HL-60/S4 treated with retinoic acid at 250 ng/mL for 4 days and 3 days (cell line): Measurements from ENCODE around the gene XXYLT1.
"Not testable (repeated sequence)": the region's sequence is repeated elsewhere in the genome, so short reads cannot be mapped to it uniquely, and the experiment has no call there.

Experiments used
- in situ Hi-C: fragments of 300-500 bp; cut with MboI; formaldehyde crosslinking; loops from 2 replicates; pipeline ENCODE4 v1.7.0; 2022; ENCODE audit warnings: low sequenced_read_pairs

XXYLT1 gene

GRCh38 chr3:195188426-195188927 is 82.5 kb downstream of the XXYLT1 start:
- in situ Hi-C loops, result no loop called here

DNA sequence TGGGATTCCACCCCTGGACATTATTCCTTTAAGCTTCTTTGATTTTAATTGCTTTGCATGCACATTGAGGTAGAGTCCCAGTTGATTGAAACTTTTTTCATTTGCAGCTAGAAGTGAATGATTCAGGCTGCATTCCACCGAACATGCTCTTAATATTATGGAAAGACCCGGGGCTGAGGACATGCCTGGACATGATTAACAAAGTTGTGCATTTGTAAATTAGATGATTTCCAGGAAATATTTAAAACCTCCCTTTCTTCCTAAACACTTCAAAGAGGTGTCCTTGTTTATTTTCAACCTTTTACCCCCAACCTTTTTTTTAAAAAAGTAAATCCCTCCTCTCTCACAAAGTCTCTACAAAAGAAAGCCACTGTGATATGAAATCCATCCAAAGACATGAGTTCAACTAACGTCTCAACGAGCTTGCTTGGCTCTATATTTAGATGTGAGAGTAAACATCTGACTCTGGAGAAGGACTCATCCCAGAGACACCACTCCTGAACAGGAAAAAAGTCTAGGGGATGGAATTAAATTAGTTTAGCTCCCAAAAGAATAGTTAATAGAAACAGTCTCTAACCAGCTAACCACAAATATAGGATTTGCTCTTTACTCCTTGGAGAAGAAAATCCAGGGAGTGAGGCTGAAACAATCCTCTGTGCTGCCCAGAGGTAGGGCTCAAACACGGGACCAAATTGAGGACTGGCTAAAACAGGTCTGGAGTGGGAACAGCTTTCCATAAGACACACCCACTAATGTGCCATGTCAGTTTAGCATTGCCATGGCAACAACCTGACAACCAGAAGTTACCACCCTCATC is 83.1 kb downstream of the XXYLT1 start:
- in situ Hi-C loops, result no loop called here

DNA sequence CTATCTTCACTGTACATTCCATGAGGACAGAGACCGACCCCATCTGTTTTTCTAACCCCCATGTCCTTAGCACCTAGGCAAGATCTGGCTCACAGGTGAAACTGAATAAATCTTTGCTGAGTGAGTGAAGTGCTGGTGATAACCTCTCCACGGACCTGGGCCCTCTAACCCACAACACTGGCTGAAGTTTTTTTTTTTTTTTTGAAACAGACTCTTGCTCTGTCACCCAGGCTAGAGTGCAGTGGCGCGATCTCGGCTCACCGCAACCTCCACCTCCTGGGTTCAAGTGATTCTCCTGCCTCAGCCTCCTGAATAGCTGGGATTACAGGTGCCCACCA is 84.3 kb downstream of the XXYLT1 start:
- in situ Hi-C loops, result not testable (repeated sequence)

DNA sequence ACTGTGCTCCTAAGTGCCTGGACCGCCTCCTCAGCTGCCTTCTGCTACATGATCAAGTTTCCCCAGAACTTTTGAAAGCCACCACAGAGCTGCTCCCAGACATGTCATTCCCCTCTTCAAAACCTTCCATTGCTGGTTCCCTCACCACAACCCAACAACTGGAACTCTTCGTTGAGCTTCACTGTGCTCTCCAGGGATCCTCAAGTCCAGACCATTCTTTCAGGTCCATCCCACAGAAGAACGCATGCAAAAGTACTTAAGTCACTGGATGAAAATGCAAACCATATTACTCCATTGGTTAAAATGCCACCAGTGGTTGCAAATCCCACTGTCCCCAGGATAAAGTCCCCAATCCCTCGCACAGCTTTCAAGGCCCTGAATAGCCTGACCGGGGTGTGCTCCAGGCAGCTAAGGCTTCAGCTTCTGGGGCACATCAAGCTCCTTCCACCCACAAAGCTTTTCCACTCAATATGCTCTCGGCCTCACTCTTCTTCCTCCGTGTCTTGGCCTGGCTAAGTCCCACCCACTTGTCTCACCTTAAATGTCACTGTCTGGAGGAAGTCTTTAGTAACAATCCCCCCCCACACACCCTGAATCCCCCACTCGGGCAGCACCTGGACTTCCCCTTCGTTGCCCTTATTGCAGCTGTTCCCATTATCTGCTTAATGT is 84.8 kb downstream of the XXYLT1 start:
- in situ Hi-C loops, result no loop called here

- in situ Hi-C loops, result no loop called here
Observed at GRCh38 chr3:195185583-195185982, 85.4 kb downstream of the XXYLT1 start.

GRCh38 chr3:195184716-195185421 is 86.1 kb downstream of the XXYLT1 start:
- in situ Hi-C loops, result no loop called here

- in situ Hi-C loops, result no loop called here
Observed at GRCh38 chr3:195183071-195183776, 87.7 kb downstream of the XXYLT1 start.

GRCh38 chr3:195182470-195182795 is 88.5 kb downstream of the XXYLT1 start:
- in situ Hi-C loops, result no loop called here

DNA sequence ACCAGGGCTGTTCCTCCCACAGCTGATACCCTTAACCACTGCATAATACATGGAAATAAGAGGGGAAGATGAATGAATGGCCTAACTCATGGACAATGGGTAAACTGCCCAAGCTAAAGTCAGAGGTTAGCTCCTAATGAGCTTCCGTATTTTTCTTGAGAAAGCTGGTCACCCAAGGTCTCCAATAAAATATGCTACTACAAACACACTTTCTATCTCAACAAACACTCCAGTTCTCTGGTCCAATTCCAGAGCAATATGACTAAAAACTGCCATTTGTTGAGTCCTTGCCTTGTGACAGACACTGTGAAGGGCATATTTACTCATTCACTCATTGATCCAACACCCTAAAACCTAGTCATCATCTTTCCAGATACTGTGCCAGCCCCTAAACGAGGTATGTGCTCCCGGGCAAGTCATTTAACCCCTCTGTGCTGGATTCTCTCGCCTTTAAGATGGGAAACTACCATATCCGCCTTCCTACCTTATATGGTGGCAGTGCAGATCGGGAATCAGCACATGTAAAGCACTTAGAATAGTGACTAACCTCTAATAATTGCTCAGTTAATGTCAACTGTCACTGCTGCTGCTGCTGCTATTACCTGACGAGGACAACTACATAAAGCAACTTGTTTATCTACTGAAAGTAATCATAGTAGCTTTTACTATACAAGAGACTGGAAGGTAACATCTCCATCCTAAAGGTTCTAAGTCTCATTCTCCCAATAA is 89.1 kb downstream of the XXYLT1 start:
- in situ Hi-C loops, result no loop called here

GRCh38 chr3:195181113-195181498 is 89.9 kb downstream of the XXYLT1 start:
- in situ Hi-C loops, result no loop called here

- in situ Hi-C loops, result no loop called here
Observed at GRCh38 chr3:195180490-195181112, 90.4 kb downstream of the XXYLT1 start.

- in situ Hi-C loops, result no loop called here
Observed at GRCh38 chr3:195179776-195180489, 91.0 kb downstream of the XXYLT1 start.

- in situ Hi-C loops, result no loop called here
Observed at GRCh38 chr3:195178124-195178910, 92.6 kb downstream of the XXYLT1 start.

DNA sequence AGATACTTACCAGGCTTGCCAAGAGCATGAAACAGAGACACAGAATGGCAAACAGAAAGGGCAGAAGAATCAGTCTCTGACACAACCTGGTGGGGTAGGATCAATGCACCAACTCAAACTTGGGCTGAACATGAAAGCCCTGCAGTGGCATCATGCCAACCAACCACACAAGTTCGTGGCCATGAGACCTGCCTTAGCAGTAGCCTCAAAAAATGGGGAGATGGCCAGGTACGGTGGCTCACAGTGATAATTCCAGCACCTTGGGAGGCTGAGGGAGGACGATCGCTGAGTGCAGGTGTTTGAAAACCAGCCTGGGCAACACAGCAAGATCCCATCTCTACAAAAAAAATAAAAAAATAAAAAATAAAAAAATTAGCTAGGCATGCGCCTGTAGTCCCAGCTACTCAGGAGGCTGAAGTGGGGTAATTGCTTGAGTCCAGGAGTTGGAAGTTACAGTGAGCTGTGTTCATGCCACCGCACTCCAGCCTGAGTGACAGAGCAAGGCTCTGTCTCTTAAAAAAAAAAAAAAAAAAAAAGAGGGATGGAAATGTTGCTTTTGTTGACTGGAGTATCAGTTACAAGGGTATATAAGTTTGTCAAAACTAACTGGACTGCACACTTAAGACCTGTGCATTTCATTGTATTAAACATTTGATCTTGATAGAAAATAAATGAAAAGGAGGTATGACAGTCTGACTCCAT is 93.4 kb downstream of the XXYLT1 start:
- in situ Hi-C loops, result no loop called here

DNA sequence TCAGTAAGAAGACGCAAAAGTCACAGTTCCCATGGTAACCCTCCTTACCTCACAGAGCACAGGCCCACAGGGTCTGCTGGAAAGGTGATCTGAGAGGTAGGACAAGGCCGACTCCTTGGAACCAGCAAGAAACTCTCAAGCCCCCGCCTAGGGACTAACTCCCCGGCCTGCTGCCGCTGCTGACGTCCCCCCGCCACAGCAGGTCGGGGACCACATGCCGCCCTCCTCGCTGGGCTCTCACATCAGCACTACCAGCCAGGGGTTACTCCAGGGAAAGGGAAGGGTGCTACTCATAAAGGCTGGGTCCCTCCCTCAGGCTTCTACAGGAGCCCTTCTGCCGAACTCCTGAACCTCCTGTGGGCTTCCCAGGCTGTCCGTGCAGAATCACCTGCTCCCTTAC is 94.2 kb downstream of the XXYLT1 start:
- in situ Hi-C loops, result no loop called here

GRCh38 chr3:195175476-195176337 is 95.3 kb downstream of the XXYLT1 start:
- in situ Hi-C loops, result no loop called here

GRCh38 chr3:195175076-195175475 is 95.9 kb downstream of the XXYLT1 start:
- in situ Hi-C loops, result no loop called here
